Neutrophil (primary cell): ENCODE data around the gene TAOK1.
A peak's percentile ranks its signal among the peaks of the same experiment; 100 is the strongest.

Experiments used
- H3K27ac ChIP-seq: fragments of 200-600 bp; sonication (generic); 2 replicates; pipeline ENCODE4 v1.5.1; 2016; ENCODE audit warnings: mild to moderate bottlenecking, moderate library complexity
- H3K27me3 ChIP-seq: fragments of 200-600 bp; sonication (generic); 2 replicates; pipeline ENCODE4 v1.6.0; 2016; ENCODE audit warnings: mild to moderate bottlenecking
- H3K36me3 ChIP-seq: fragments of 200-600 bp; sonication (generic); 2 replicates; pipeline ENCODE4 v1.5.1; 2017
- H3K4me1 ChIP-seq, 2 experiments: fragments of 200-600 bp in 1 of 2; sonication (generic) in 1 of 2; 1 replicate in 1 of 2; 2 replicates in 1 of 2; pipeline versions ENCODE4 v1.5.1 to v1.6.1; 2013 to 2016; ENCODE audit warnings: low read depth in 1 of 2, low read length in 1 of 2, mild to moderate bottlenecking in 1 of 2, moderate library complexity in 1 of 2; ENCODE audit not compliant: control insufficient read depth in 1 of 2, insufficient read depth in 1 of 2
- H3K4me3 ChIP-seq, 2 experiments: fragments of 200-600 bp in 1 of 2; sonication (generic) in 1 of 2; 1 replicate in 1 of 2; 2 replicates in 1 of 2; pipeline ENCODE4 v1.5.1; 2013 to 2016; ENCODE audit warnings: low read depth in 1 of 2, low read length in 1 of 2, mild to moderate bottlenecking in 1 of 2, moderate library complexity in 1 of 2
- H3K9me3 ChIP-seq: fragments of 200-600 bp; sonication (generic); 2 replicates; pipeline ENCODE4 v1.5.1; 2016
- CTCF ChIP-seq: fragments of 200-600 bp; sonication (generic); IDR thresholded peaks from 2 replicates; pipeline ENCODE4 v1.5.1; 2016; ENCODE audit warnings: antibody characterized with exemption

Gene TAOK1

GRCh38 chr17:29368926-29369325 lies 21.2 kb upstream of the TAOK1 start:
- Histone ChIP-seq H3K4me1 (no peaks in the 10 kb centered on the region), H3K4me3 (no peak overlapping the region), H3K27me3 (no peaks in the 10 kb centered on the region), H3K9me3 (no peaks in the 10 kb centered on the region), H3K27ac (no peak overlapping the region), H3K36me3 (no peaks in the 10 kb centered on the region)
- no peak for TF ChIP-seq CTCF

GRCh38 chr17:29369831-29370735 lies 20.1 kb upstream of the TAOK1 start:
- Histone ChIP-seq H3K4me1 (no peaks in the 10 kb centered on the region), H3K4me3 (no peak overlapping the region), H3K9me3 (no peaks in the 10 kb centered on the region), H3K36me3 (no peaks in the 10 kb centered on the region), H3K27ac (no peak overlapping the region), H3K27me3 (no peaks in the 10 kb centered on the region)
- TF ChIP-seq CTCF, result peak; percentile 69

- Histone ChIP-seq H3K27me3 (peaks cover 11% of the 10 kb centered on the region), H3K9me3 (no peaks in the 10 kb centered on the region)
Measured at GRCh38 chr17:29376667-29377270, 13.4 kb upstream of the TAOK1 start.

GRCh38 chr17:29378500-29378899 lies 11.7 kb upstream of the TAOK1 start:
- H3K27ac ChIP-seq, result no peak overlapping the region
- H3K4me3 ChIP-seq, result no peak overlapping the region
- no peak for TF ChIP-seq CTCF
- H3K9me3 ChIP-seq, result no peaks in the 10 kb centered on the region
- H3K36me3 ChIP-seq, result no peaks in the 10 kb centered on the region
- peaks cover 4 to 5% of the 10 kb centered on the region in 2 experiments for H3K4me1 ChIP-seq
- H3K27me3 ChIP-seq, result peaks cover 11% of the 10 kb centered on the region

More at GRCh38 chr17:29376667-29377270, 13.4 kb upstream of the TAOK1 start:
- Histone ChIP-seq H3K4me3 (no peak overlapping the region), H3K4me1 (peaks cover 4 to 5% of the 10 kb centered on the region in 2 experiments), H3K36me3 (no peaks in the 10 kb centered on the region), H3K27ac (no peak overlapping the region)
- no peak for TF ChIP-seq CTCF

- peaks cover 4 to 5% of the 10 kb centered on the region in 2 experiments for H3K4me1 ChIP-seq
- no peak for TF ChIP-seq CTCF
- H3K27me3 ChIP-seq, result peaks cover 11% of the 10 kb centered on the region
- H3K9me3 ChIP-seq, result no peaks in the 10 kb centered on the region
- no peak overlapping the region for H3K27ac ChIP-seq
- H3K4me3 ChIP-seq, result no peak overlapping the region
- H3K36me3 ChIP-seq, result no peaks in the 10 kb centered on the region
Measured at GRCh38 chr17:29379084-29379991, 10.8 kb upstream of the TAOK1 start.
